HG03354 (cell line): Measurements from ENCODE around the gene SORBS1.

Source experiments
- ATAC-seq: cut with Tn5 transposase; IDR thresholded peaks from one replicate; pipeline ENCODE4 v1.9.1; 2021; ENCODE audit warnings: mild to moderate bottlenecking; ENCODE audit not compliant: unreplicated experiment, poor library complexity, severe bottlenecking

SORBS1 gene

DNA sequence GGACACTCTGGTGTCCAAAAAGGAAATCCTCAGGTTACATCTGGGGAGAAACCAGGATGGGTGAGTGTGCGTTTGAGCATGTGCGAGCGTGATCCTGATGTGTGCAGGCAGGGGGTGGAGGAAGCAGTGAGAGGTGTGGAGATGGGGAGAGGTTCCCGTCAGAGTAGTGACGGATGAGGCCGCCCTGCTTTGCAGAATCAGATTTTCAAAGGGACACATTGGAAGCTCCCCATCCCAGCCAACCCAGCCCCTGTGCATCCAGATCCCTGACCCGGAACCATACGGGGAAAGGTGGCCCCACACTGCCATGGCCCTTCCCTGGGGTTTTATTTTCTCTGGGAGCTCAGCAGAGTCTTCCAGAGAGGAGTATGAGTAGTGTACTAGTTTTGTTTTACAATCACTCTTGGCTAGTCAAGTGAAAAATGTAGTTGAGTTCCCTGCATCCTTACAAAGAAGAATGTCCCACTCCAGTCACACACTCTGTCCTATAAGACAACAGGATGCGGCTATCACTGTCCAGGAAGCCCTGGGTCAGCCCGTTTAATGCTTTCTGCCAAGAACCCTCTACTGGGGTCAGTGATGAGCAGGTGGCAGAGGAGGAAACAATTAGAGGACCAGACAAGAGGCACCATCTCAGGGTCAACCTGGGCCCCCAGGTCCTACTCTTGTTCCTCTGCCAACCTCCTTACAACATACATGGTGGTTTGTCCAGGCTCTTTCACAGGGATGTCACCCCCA is 223.6 kb downstream of the SORBS1 start:
- ATAC-seq: no peak

DNA sequence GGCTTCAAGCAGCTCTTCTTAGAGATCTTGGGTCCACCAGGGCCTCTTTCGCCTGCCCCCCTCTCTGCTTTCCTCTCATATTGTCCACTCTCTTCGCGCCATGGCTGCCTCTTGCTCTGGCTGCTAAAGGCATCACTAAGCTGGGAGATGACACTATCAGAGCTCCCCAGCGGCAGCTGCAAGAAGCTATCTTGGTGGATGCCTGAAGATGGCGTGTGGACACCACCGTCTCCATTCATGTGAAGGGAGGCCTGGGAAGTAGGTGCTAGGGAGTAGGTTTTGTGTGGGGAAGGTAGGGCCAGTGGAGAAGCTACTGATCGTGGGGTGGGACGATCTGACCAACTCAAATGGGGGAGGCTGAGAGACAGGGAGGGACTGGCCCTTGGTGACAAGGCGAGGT is 224.5 kb downstream of the SORBS1 start:
- ATAC-seq: no peak

DNA sequence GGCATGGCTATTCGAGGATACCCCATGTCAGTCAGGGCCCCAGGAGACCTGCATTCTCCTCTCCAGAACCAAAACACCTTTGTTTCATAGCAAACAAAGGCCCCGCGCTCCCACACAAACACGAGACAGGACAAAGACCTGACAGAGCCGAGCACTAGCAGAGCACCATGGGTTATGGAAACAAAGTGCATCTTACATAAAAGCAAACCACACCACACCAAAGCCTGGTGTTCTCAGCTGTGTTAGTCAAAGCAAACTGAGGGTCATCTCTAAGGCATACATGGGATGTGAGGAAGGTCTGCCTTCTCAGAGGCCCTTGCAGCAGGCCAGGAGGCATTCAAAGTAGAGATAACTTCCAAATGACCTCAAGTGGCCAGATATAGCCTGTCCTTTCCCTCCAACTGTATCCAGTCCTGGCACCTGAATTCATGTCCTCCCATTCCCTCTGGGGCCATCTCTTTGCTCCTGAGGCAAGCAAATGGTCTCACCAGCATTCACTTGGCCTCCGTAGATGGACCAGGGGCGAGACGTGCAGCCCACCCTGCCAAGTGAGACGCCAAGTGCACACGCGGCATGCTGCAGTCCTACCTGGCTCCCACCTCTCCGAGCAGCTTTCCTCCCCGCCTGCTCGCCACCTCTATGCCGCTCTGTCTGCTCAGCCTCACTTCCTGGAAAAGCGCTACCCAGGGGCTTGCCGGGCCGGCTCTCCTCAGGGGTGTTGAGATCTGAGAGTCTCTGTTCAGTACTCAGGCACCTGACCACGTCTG is 225.1 kb downstream of the SORBS1 start:
- no peak for ATAC-seq

DNA sequence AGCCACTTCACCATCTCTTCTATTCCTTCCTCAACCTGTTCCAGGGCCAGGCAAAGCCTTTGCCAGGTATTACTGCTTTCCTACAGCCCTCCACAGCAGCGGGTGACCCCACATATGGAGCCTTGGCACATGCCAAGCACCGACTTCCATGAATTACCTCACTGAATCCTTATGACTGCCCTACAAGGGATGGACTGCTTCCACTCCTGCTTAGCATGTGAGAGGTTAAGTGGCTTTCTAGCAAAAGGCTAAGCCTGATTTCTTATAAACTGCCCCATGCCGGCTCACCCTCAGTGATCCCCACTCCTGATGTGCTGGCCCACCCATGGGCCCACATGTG is 226.4 kb downstream of the SORBS1 start:
- no peak for ATAC-seq

DNA sequence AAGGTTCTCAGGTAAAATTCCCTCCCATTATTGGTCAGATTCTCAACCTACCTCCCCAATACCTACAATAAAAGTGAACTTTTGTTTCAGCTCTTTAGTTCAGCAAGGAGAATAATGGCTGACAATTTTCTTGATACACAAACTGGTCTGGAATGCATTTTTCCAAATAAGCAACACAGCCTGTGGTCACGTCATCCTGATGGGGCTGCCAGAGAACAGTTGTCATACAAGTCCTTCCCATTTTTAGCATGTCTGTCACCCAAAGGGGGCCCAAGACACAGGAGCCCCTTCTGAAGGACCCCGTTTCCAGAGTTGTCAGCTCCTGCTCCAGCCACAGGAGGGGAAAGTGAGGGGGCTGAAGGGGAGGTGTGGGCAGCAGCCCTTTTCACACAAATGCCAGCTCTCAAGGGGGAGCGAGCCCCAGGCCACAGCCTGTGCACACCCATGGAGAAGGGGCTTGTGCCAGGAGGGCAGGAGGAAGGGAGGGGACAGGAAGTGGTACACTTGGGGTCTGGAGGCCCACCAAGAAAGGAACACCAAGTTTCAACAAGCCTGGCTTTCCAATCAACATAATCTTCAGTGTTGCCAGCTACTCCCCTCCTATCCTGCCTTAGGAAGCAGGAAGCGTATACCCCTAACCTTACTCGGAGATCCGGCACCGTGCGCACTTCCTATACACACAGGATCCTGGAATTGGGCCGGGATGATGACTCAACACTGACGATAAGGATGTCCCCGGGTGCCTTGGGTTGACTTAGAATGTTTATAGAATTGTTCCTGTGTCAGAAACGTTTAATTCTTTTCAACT is 227.0 kb downstream of the SORBS1 start:
- no peak for ATAC-seq

DNA sequence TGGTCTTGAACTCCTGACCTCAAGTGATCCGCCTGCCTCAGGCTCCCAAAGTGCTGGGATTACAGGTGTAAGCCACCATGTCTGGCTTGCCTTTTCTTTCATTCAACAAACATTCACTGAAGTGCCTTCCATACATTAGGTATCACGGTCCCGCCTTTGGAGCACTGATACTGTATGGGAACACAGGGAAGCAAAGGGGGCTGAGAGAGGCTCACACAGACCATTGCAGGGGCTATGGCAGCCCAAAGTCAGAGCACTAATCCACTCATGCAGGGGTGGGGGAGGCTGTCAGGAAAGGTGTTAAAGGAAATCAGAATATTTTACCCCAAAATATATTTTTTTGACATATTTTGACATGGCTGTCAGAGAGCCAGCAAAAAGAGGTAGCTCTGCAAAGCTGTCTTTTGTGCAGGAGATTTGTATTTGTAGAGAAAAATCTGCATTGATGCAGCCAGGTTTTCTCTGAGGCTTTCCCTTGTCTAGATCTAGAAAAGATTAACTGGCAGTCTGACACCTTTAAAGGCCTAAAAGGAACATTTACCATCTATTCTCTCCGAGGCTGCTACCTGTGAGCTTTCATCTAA is 228.4 kb downstream of the SORBS1 start:
- ATAC-seq: no peak

DNA sequence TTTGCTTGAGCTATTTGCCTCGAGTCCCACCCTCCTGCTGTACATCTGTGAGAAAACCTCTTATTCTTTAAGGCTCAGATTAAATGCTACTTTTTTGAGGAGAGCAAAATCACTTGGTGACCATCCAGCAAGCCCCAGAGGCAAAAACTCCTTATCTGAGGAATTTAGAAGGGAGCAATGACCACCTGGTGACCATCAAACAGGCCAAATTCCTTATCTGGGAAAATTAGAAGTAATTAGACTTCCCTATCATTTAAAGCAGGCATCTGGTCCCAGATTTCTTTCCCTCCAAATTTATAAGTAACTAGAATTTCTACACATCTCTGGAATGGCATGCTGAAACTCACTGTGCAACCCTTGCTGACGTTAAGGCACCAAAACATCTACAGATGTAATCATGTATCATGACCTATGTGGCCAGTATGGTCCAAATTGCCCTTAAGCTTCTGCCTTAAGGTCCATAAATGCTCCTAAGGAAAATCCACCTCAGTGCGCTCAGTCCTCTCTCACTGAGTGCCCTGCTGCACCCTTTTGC is 229.5 kb downstream of the SORBS1 start:
- no peak for ATAC-seq

DNA sequence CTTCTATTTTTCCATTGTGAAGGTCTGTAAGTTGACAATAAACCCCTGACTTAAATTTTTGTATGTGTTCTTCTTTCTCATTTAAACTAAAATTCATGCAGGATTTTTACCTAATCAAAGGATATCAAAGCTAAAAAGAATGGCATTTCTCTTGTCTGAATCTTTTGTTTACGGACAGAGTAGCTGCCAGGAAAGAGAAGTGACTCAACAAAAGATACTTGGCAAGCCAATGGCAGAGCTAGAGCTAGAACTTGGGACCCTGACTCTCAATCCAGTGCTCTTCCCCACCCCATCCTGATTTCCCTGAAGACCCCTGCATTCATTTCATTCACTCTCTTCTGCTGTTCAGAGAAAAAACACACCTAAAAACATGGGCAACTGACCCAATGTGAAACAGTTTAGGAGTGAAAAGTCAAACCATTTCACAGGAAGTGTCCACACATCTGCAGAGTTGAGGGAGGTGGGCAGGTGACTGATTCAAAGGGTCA is 230.2 kb downstream of the SORBS1 start:
- no peak for ATAC-seq

DNA sequence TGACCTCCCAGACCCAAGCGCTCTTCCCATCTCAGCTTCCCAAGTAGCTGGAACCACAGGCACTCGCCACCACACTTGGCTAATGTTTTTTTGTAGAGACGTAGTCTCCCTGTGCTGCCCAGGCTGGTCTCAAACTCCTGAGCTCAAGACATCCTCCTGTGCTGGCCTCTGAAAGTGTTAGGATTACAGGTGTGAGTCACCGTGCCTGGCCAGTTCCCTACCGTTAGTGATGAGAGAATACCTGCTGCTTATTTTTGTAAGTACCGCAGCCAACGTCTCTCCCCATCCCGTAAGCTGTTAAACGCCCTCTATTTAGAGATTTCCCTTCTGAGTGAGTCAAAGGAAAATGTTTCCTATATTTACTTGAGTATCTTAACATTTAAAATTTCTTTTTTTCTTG is 231.9 kb downstream of the SORBS1 start:
- no peak for ATAC-seq

DNA sequence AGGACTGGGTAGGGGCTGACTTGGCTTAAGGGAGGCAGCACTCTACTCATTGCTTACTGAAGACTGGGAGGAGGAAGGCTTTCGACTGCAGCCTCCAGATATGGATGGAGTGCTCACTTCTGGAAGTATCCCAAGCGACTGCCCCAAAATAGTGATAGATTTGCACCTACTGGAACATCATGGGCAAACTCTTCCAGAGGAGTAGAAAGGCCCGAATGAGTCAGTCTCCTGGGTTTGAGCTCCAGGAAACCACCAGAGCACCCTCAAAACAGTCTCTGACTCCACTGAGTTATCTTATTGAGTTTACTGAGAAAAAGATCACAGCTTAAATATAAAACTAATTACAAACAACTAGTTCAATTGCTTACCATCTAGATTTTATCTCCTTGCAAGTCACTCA is 233.2 kb downstream of the SORBS1 start:
- no peak for ATAC-seq

DNA sequence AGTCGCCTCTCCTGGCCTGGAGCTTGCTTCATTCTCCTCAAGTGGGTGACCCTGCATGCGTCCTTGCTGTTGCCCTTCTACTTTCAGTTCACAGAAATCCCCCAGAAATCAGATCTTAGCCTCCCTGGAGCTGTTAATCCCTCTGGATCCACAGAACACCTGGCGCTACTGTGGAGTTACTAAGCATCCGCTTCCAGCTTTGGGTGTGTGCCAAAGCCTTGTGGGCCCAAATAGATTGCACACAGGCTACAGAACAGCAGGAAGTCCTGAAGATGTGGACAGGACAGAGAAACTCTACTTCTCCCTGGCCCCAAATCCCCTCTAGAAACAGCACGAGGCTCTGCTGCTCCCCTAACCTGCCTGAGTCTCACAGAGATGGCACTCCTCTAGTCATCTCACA is 233.8 kb downstream of the SORBS1 start:
- ATAC-seq: no peak

DNA sequence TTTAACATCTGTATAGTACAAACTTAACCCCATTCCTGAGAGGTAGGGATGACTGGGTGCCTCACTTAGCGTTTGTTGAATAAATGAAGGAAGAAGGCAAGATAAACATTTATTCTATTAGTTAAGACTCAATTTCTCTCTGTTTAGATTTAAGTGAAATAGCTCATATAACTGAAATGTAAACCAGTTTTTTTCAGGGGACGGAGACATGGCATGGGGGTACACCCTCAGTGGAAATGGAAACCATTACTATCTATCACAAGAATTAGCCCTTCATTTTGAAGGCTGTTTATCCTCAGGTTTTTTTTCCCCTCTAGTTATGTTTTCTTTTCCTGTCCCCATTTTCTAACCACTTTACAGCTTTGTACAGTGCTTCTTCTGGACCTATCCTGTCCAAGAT is 234.8 kb downstream of the SORBS1 start:
- no peak for ATAC-seq

DNA sequence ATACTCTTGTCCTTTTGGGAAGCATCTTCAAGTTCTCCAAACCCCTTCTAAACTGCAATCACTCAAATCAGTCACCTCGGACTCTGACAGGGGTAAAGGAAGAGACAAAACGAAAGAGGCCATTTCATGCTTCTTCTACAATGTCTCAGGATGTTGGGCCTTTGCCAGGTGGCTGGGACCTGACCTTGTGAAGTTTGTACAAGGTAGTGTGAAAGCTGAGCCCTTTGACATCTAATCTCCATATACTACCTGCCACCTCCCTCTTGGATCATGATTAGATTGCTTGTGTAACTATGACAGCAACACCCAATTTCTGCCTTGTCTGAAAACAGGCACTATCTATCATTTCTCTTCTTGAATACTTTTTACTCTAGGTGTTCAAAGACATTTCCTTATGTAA is 235.3 kb downstream of the SORBS1 start:
- ATAC-seq: no peak

DNA sequence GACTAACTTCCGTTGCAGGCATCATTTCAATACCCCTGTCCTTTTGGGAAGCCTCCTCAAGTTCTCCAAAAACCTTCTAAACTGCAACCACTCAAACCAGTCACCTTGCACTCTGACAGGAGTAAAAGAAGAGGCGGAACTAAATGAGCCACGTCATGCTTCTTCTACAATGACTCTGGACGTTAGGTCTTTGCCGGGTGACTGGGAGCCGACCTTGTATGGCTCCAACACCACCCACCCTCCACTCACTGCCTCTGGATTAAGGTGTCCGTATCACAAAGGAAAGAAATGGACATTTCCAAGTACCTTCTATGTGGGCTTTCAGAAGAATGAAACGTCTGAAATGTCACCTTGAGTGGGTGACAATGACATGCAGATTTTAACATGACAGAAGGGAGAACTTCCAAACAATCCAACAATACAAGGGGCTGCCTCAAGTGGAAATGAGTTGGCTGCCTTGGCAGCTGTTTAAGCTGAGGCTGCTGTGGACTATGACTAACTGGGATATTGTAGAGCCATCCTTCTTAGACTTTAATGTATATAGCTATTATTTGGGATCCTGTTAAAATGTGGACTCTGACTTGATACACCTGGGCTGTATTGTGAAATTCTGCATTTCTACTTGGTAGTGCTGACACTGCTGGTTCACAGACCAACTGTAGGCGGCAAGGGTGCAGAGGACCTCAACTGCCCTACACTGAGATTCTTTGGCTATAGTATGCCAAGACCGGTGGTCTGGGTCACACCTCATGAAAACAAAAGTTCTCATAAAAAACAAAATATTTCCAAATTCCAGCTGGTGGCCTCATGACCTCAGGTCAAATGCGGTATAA is 236.5 kb downstream of the SORBS1 start:
- ATAC-seq: no peak

DNA sequence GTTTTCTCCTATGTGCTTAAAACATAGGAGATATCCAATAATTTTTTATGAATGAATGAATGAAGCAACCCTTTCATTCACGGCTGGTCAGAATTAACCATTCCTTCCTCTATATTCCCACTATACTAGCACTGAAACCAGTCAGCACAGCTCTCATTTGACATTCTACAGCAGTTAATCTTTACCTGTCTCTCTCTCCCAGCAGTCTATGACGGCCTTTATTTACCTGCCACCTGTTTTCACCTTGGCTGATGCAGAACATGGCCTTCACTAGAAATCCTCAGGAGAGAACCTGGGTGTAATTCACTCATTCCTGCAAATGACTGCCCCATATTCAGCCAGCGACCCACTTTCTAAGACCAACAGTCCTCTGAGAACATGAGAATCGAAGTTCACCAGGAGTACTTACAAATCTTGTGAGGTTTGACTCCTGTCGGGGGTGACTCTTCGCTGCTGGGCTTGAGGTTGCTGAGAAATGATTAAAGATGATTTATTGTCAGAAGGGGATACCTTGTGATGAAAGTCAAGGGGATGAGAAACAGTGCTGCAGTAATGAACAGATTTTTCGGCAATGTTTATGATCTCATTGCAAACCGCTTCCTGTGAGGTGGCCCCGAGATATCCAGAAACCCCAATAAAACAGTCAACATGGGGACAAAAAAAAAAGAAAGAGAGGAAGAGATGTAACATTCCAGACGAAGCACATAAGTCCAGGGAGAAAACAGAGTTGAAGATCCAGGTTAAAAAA is 239.4 kb downstream of the SORBS1 start:
- ATAC-seq: no peak

DNA sequence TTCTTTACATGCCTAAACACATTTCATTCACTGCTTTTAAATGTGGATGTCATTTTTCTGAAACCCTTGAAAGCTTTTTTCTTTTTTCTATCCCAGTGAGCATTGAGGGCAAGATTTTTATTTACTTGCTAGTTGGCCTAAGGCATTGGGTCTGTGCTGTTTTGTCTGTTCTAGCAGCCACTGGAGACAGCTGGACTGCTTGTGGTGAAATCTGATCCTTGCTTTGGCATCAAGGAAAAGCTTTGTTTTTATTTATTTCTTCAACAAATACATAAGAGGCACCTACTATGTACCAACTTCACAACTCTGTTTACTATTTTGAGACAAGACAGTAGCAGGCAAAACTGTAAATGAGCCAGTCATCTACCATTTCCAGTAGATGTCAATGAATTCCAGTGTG is 241.9 kb downstream of the SORBS1 start:
- no peak for ATAC-seq

DNA sequence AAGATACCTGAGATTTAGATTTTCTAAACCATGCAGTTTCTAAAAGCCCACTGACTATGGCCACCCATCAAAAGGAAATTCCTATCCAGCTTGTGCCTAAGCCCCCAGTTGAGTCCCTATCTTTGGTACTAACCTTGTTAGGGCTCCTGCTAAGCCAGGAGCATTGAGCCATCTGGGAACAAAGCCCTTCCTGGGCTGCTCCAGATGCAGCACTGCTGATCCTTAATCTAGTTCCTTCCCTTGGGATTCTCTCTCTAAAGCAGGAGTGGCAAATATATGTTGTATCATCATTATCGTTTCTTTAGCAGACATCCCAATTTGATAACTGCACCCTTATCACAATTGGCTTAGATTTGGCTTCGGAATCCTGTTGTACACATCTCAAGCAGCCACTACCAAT is 245.7 kb downstream of the SORBS1 start:
- no peak for ATAC-seq

DNA sequence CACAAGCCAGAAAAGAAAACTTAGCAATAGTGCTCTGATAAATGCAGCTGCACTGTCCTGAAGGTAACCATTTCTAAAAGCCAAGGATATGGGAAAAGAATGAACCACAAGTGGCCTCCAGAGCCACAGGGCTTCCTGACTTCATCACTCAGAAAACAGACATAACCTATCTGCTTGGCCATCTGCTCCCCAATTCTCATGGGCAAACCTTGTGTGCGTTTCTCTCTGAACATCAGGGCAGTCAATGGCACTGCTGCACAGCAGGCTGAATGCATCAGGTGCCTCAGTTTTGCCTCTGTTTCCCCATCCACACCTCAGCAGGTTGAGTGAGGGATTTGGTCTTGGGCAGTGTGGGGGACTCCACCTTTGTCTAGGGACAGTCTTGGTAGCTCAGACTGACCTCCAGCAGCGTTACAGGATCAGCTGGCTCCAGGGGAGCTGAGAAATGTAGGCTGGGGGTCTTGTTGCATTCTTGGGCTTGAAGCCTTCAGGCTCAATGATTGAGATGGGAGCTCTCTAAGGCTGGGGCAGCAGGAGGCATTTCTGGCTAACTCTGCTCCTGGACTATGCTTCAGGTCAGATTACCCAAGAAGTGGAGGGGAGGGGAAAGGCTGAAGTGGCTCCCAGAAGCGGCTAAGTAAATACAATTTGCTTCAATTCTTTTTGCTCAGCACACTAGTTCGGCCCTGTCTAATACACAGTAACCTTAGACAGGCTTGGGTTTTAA is 246.8 kb downstream of the SORBS1 start:
- no peak for ATAC-seq
